CD14-positive monocyte (primary cell): ENCODE data around the gene VPS26C. TPM values are rescaled to one million over a fixed set of nuclear protein-coding genes. Genes with fewer than 3 reads are reported as not detected.

Experiments used
- DNase-seq, 3 donors: peaks; one replicate each; pipeline ENCODE4 v3.0.0-alpha.2; 2011 to 2022
- H2AFZ ChIP-seq: 2 replicates; pipeline ENCODE4 v1.6.0; 2012; ENCODE audit warnings: mild to moderate bottlenecking, low read depth, low read length, inconsistent platforms; ENCODE audit not compliant: insufficient read depth, poor library complexity, severe bottlenecking
- H3K27ac ChIP-seq, 2 donors: 1 replicate in 1 of 2; 2 replicates in 1 of 2; pipeline ENCODE4 v1.5.1; 2012 to 2013; ENCODE audit warnings: low read length in 2 of 2, control low read depth in 1 of 2, inconsistent platforms in 1 of 2, low read depth in 1 of 2, mild to moderate bottlenecking in 1 of 2
- H3K27me3 ChIP-seq, 2 donors: one replicate each; pipeline versions ENCODE4 v1.6.0 to v1.6.1; 2011 to 2013; ENCODE audit warnings: low read length in 2 of 2; ENCODE audit not compliant: control insufficient read depth in 2 of 2, insufficient read depth in 2 of 2
- H3K36me3 ChIP-seq, 2 donors: replicated peaks in 1 of 2; 1 replicate in 1 of 2; 2 replicates in 1 of 2; pipeline versions ENCODE4 v1.5.1 to v1.6.1; 2012 to 2013; ENCODE audit warnings: low read length in 2 of 2, control low read depth in 1 of 2, inconsistent platforms in 1 of 2, mild to moderate bottlenecking in 1 of 2; ENCODE audit not compliant: insufficient read depth in 2 of 2, control insufficient read depth in 1 of 2
- H3K4me1 ChIP-seq, 2 donors: 1 replicate in 1 of 2; 2 replicates in 1 of 2; pipeline versions ENCODE4 v1.5.1 to v1.6.1; 2012 to 2013; ENCODE audit warnings: low read length in 2 of 2, control low read depth in 1 of 2, inconsistent platforms in 1 of 2, mild to moderate bottlenecking in 1 of 2, moderate library complexity in 1 of 2; ENCODE audit not compliant: insufficient read depth in 2 of 2, control insufficient read depth in 1 of 2
- H3K4me2 ChIP-seq: replicated peaks from 2 replicates; pipeline ENCODE3; 2012; ENCODE audit warnings: low read length, moderate library complexity, mild to moderate bottlenecking; ENCODE audit not compliant: poor library complexity, severe bottlenecking; ENCODE audit errors: extremely low read depth
- H3K4me3 ChIP-seq, 3 experiments: fragments of 200-600 bp in 1 of 3; sonication (generic) in 1 of 3; replicated peaks in 1 of 3; 1 replicate in 2 of 3; 2 replicates in 1 of 3; pipeline ENCODE4 v1.5.1; 2011 to 2013; ENCODE audit warnings: low read length in 3 of 3, mild to moderate bottlenecking in 3 of 3, control low read depth in 2 of 3, low read depth in 2 of 3, inconsistent platforms in 1 of 3, moderate library complexity in 1 of 3
- H3K79me2 ChIP-seq: 2 replicates; pipeline ENCODE4 v1.6.0; 2012; ENCODE audit warnings: mild to moderate bottlenecking, control low read depth, inconsistent platforms, low read length, moderate library complexity; ENCODE audit not compliant: insufficient read depth
- H3K9ac ChIP-seq: 2 replicates; pipeline ENCODE4 v1.6.0; 2017; ENCODE audit warnings: low read length, mild to moderate bottlenecking; ENCODE audit not compliant: insufficient read depth, poor library complexity, severe bottlenecking
- H3K9me3 ChIP-seq, 2 donors: replicated peaks in 1 of 2; 1 replicate in 1 of 2; 2 replicates in 1 of 2; pipeline versions ENCODE4 v1.5.1 to v1.6.1; 2012 to 2013; ENCODE audit warnings: low read length in 2 of 2, control low read depth in 1 of 2; ENCODE audit not compliant: control insufficient read depth in 1 of 2, insufficient read depth in 1 of 2
- H4K20me1 ChIP-seq: 2 replicates; pipeline ENCODE4 v1.6.0; 2012; ENCODE audit warnings: mild to moderate bottlenecking, low read length, control low read depth, moderate library complexity; ENCODE audit not compliant: insufficient read depth
- H3K27ac Mint-ChIP-seq, 7 donors: one replicate each; pipeline ENCODE4 v1.8.0; 2020; ENCODE audit warnings: mild to moderate bottlenecking in 7 of 7, mixed read lengths in 7 of 7, moderate library complexity in 6 of 7, inconsistent platforms in 2 of 7
- H3K27me3 Mint-ChIP-seq, 3 donors: one replicate each; pipeline ENCODE4 v1.8.0; 2021 to 2022; ENCODE audit warnings: low read depth in 3 of 3, mild to moderate bottlenecking in 3 of 3, mixed read lengths in 3 of 3, moderate library complexity in 3 of 3, inconsistent platforms in 1 of 3
- H3K36me3 Mint-ChIP-seq, 2 donors: one replicate each; pipeline ENCODE4 v1.8.0; 2020; ENCODE audit warnings: mixed read lengths in 2 of 2, inconsistent platforms in 1 of 2, mild to moderate bottlenecking in 1 of 2
- H3K4me1 Mint-ChIP-seq: one replicate; pipeline ENCODE4 v1.8.0; 2020; ENCODE audit warnings: mild to moderate bottlenecking, mixed read lengths
- H3K4me3 Mint-ChIP-seq, 2 donors: one replicate each; pipeline ENCODE4 v1.8.0; 2020; ENCODE audit warnings: mild to moderate bottlenecking in 2 of 2, mixed read lengths in 2 of 2, moderate library complexity in 1 of 2
- H3K9me3 Mint-ChIP-seq, 7 donors: one replicate each; pipeline ENCODE4 v1.8.0; 2020 to 2022; ENCODE audit warnings: mixed read lengths in 7 of 7, mild to moderate bottlenecking in 6 of 7, moderate library complexity in 6 of 7, inconsistent platforms in 2 of 7
- WGBS: methylation state at CpG from one replicate; pipeline ENCODE4 v1.1.5; 2013; ENCODE audit warnings: missing lambda C conversion rate; ENCODE audit not compliant: insufficient coverage; 5-methylcytosine and 5-hydroxymethylcytosine counted together
- intact Hi-C, 2 donors: fragments of 100-400 bp; cut with micrococcal nuclease; formaldehyde crosslinking; loops; one replicate each; pipeline versions ENCODE4 v1.15.0 to v1.15.1; 2023
- polyA plus RNA-seq, 3 donors: library from polyadenylated mRNA; depleted of rRNA in 1 of 3; unstranded in 2 of 3; stranded (reverse) in 1 of 3; fragments of 300-500 nt in 2 of 3; fragments of >200 nt in 1 of 3; fragmentation: Illumina TruSeq in 2 of 3; gene quantifications; 1 replicate in 2 of 3; 2 replicates in 1 of 3; pipeline ENCODE4 v1.2.3, GENCODE V29; 2012 to 2021
- TF ChIP-seq, protein P1 (sequence below): fragments of 200-600 bp; IDR thresholded peaks from one replicate; pipeline ENCODE4 v1.8.0; 2022; ENCODE audit warnings: antibody characterized with exemption, mild to moderate bottlenecking

VPS26C gene
- polyA plus RNA-seq, 3 donors = 45.4 to 75.4 (median 69.3) TPM

DNA sequence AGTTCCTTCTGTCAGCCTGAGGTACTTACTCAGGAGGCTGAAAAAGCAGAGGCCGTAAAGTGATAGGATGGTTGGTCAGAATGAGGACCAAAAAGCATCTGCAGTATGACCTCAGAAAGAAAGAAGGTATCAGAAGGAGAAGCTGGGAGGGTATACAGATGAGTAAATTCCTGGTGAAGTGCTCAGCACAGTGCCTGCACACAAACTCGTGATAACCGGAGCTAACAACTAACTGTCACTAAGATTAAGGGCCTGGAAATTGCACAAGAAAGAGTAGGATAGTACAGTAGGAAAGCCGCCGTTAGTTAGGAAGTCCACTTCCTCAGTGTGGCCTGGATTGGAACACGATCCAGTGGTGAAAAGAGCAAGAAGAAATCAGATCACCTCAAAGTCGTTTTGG, 62.6 kb downstream of the VPS26C start:
- 44% methylated on average over 5 of the region's 7 CpGs for WGBS
- Histone ChIP-seq H4K20me1 (no peaks in the 10 kb centered on the region), H3K9me3 (no peaks in the 10 kb centered on the region), H3K36me3 (peaks cover 29 to 36% of the 10 kb centered on the region in 2 donors), H3K27ac (no peak overlapping the region), H2AFZ (no peak overlapping the region), H3K4me1 (peaks cover 16% of the 10 kb centered on the region in 2 donors), H3K4me3 (no peak overlapping the region), H3K4me2 (no peak overlapping the region), H3K27me3 (no peaks in the 10 kb centered on the region), H3K9ac (no peak overlapping the region), H3K79me2 (no peaks in the 10 kb centered on the region)
- H3K4me3 Mint-ChIP-seq = no peak overlapping the region
- TF ChIP-seq, protein P1, sequence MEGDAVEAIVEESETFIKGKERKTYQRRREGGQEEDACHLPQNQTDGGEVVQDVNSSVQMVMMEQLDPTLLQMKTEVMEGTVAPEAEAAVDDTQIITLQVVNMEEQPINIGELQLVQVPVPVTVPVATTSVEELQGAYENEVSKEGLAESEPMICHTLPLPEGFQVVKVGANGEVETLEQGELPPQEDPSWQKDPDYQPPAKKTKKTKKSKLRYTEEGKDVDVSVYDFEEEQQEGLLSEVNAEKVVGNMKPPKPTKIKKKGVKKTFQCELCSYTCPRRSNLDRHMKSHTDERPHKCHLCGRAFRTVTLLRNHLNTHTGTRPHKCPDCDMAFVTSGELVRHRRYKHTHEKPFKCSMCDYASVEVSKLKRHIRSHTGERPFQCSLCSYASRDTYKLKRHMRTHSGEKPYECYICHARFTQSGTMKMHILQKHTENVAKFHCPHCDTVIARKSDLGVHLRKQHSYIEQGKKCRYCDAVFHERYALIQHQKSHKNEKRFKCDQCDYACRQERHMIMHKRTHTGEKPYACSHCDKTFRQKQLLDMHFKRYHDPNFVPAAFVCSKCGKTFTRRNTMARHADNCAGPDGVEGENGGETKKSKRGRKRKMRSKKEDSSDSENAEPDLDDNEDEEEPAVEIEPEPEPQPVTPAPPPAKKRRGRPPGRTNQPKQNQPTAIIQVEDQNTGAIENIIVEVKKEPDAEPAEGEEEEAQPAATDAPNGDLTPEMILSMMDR = no peak
- peaks cover 0 to 3% (median 0%) of the 10 kb centered on the region in 3 donors for H3K27me3 Mint-ChIP-seq
- peaks cover 36 to 47% of the 10 kb centered on the region in 2 donors for H3K36me3 Mint-ChIP-seq
- intact Hi-C loops = no loop called here
- H3K4me1 Mint-ChIP-seq = peaks cover 16% of the 10 kb centered on the region
- H3K9me3 Mint-ChIP-seq = peaks cover 0 to 3% (median 0%) of the 10 kb centered on the region in 7 donors
- no peak for DNase-seq
- H3K27ac Mint-ChIP-seq = peak overlapping the region in 1 of 7 donors; percentile 7

DNA sequence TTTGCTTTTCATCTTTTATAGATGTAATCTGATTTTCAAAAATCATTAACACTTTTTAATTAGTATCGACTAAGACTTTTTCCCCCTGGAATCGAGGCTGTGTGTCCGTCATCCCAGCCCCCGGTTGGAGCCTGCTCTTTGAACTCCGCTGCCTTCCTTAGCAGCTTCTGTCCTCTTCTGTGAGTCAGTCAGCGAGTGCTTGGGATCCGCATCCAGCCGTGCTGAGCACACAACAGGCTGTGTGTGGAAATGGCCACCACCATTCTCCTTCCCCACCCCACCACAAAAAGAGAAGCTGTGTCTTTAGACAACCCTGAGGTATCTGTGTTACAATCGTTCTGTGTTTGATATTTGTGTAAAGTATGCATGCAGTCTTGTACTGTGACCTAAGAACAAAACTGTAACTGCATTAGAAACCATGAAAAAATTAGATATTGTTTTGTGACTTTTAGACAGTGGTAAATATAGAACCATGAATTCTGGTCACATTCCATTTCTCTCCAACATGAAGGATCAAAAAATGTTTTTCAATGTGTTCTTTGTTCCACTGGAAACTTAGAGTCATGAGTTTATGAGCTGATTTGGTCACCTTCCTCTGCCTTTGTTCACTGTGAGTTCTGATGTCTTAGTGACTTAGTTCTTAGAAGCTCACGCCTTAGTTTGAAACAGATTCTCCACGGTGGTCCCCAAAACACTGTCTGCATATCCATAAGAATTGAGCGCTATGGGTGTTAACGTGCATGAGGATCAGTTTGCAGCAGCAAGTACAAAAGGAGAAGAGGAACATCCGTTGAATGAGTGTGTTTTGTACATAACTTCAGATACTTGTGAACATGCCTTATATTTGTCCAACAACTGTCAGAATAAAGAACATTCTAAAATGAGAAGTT, 64.7 kb downstream of the VPS26C start:
- Mint-ChIP-seq H3K9me3 (no peaks in the 10 kb centered on the region), H3K4me1 (peaks cover 9% of the 10 kb centered on the region), H3K36me3 (peaks cover 56 to 65% of the 10 kb centered on the region in 2 donors), H3K27ac (peak overlapping the region in 3 of 7 donors; percentile 23 to 83 (median 43)), H3K27me3 (peaks cover 0 to 3% (median 0%) of the 10 kb centered on the region in 3 donors), H3K4me3 (no peak overlapping the region)
- Histone ChIP-seq H3K9ac (no peak overlapping the region), H3K4me2 (no peak overlapping the region), H3K27ac (no peak overlapping the region), H3K79me2 (no peaks in the 10 kb centered on the region), H3K4me1 (peaks cover 4% of the 10 kb centered on the region in 2 donors), H3K36me3 (peaks cover 41 to 55% of the 10 kb centered on the region in 2 donors), H3K27me3 (no peaks in the 10 kb centered on the region), H2AFZ (no peak overlapping the region), H3K9me3 (no peaks in the 10 kb centered on the region), H3K4me3 (no peak overlapping the region), H4K20me1 (no peaks in the 10 kb centered on the region)
- TF ChIP-seq, protein P1 = no peak
- 94% methylated on average over 6 of the region's 14 CpGs for WGBS
- no peak for DNase-seq
- intact Hi-C loops = no loop called here
